BJ (cell line): ENCODE results near the gene ANKRD42. TPM values are rescaled to one million over a fixed set of nuclear protein-coding genes. Genes with fewer than 3 reads are reported as not detected.
A peak's percentile ranks its signal among the peaks of the same experiment; 100 is the strongest.

Experiments used
- CTCF ChIA-PET: fragments of 350-600 bp; formaldehyde crosslinking; extraction: SDS; loops from one replicate; lab custom pipeline; 2021; ENCODE audit warnings: antibody characterized with exemption, inconsistent platforms; lab: Yijun Ruan, JAX
- POLR2A ChIA-PET: fragments of 300-600 bp; sonication (Branson Sonifier 250); formaldehyde crosslinking; extraction: SDS; loops from one replicate; lab custom pipeline; 2021; ENCODE audit warnings: antibody characterized with exemption; lab: Charles Lee
- DNase-seq: peaks from one replicate; pipeline ENCODE4 v3.0.0-alpha.2; 2011; ENCODE audit warnings: low read depth
- H3K27me3 ChIP-seq: 2 replicates; pipeline ENCODE4 v1.6.0; 2011; ENCODE audit warnings: low read length; ENCODE audit not compliant: control insufficient read depth, insufficient read depth
- H3K36me3 ChIP-seq: 2 replicates; pipeline ENCODE4 v1.5.1; 2011; ENCODE audit warnings: low read length; ENCODE audit not compliant: control insufficient read depth, insufficient read depth
- H3K4me3 ChIP-seq: 2 replicates; pipeline ENCODE4 v1.5.1; 2011; ENCODE audit warnings: low read depth, mild to moderate bottlenecking, control low read depth, low read length
- polyA plus RNA-seq: library from polyadenylated mRNA; depleted of rRNA; stranded (reverse); fragments of >200 nt; gene quantifications from 2 replicates; pipeline ENCODE4 v1.2.3, GENCODE V29; 2011
- TF ChIP-seq, protein P1 (sequence below): IDR thresholded peaks from 2 replicates; pipeline ENCODE4 v1.5.1; 2011; ENCODE audit warnings: low read depth, mild to moderate bottlenecking, control low read depth, inconsistent platforms, low read length, moderate library complexity; ENCODE audit not compliant: insufficient read depth

The ANKRD42 gene
- polyA plus RNA-seq, 1 experiment = 5.1 TPM

- Histone ChIP-seq H3K36me3 (peaks cover 1% of the 10 kb centered on the region; the same call in 1 of the 2 replicates), H3K27me3 (no peaks in the 10 kb centered on the region), H3K4me3 (no peak overlapping the region)
- ChIA-PET POLR2A (no interaction called here), CTCF (no interaction called here)
- DNase-seq = peak; percentile 41
- TF ChIP-seq, protein P1, sequence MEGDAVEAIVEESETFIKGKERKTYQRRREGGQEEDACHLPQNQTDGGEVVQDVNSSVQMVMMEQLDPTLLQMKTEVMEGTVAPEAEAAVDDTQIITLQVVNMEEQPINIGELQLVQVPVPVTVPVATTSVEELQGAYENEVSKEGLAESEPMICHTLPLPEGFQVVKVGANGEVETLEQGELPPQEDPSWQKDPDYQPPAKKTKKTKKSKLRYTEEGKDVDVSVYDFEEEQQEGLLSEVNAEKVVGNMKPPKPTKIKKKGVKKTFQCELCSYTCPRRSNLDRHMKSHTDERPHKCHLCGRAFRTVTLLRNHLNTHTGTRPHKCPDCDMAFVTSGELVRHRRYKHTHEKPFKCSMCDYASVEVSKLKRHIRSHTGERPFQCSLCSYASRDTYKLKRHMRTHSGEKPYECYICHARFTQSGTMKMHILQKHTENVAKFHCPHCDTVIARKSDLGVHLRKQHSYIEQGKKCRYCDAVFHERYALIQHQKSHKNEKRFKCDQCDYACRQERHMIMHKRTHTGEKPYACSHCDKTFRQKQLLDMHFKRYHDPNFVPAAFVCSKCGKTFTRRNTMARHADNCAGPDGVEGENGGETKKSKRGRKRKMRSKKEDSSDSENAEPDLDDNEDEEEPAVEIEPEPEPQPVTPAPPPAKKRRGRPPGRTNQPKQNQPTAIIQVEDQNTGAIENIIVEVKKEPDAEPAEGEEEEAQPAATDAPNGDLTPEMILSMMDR = no peak
Observed at GRCh38 chr11:83278351-83278750, 84.8 kb downstream of the ANKRD42 start.

- Histone ChIP-seq H3K36me3 (peaks cover 1% of the 10 kb centered on the region; the same call in 1 of the 2 replicates), H3K27me3 (no peaks in the 10 kb centered on the region), H3K4me3 (no peak overlapping the region)
- CTCF ChIA-PET = interaction anchor here (0.9 to 1.5 kb wide), 2 partner anchors 13 to 30 kb away, joined by 3 to 4 read pairs; no protein-coding TSS in a partner anchor
- TF ChIP-seq, protein P1 = no peak
- POLR2A ChIA-PET = no interaction called here
- no peak for DNase-seq
Observed at GRCh38 chr11:83280256-83280655, 86.7 kb downstream of the ANKRD42 start.

DNA sequence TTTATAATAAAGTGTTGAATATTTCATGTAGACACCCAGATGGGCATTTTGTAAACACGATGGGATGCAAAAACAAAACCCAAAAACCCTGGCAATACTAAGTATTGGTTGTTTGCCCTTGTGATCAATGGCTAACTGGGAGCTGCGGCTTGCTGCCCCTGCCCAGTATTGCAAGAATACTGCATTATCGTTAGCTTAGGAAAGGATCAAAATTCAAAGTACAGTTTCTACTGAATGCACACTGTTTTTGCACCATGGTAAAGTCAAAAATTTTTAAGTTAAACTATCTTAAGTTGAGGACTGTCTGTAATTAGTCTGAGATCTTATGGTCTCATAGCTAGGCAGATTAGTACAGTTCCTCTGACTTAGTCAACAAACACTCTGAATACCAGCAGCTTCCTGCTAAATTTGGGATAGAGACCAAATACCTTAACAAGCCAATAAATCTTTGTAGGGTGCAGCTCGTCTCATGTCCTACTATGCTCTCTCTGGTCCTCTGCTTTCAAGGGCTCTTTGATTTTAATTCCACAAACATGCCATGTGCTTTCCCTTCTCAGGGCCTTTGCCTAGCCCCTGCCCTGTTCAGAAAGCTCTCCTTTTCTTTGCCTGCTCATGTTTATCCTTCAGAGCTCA is 88.7 kb downstream of the ANKRD42 start:
- ChIA-PET CTCF (interaction anchor here (0.8 to 1.6 kb wide), 5 partner anchors 11 to 565 kb away, joined by 3 to 7 read pairs (median 4); no protein-coding TSS in a partner anchor), POLR2A (interaction anchor here (0.5 kb wide), 1 partner anchor 528 kb away, joined by 3 read pairs; no protein-coding TSS in a partner anchor)
- no peak for DNase-seq
- Histone ChIP-seq H3K36me3 (no peaks in the 10 kb centered on the region), H3K27me3 (no peaks in the 10 kb centered on the region), H3K4me3 (no peak overlapping the region)
- TF ChIP-seq, protein P1 = no peak

GRCh38 chr11:83284501-83285150 is 91.1 kb downstream of the ANKRD42 start:
- ChIA-PET POLR2A (interaction anchor here (0.6 kb wide), 1 partner anchor 8 kb away, joined by 3 read pairs; no protein-coding TSS in a partner anchor), CTCF (interaction anchor here (1.1 to 1.4 kb wide), 2 partner anchors 8 to 11 kb away, joined by 3 read pairs; no protein-coding TSS in a partner anchor)
- peak overlapping the region; percentile 76 for H3K4me3 ChIP-seq
- H3K27me3 ChIP-seq = no peaks in the 10 kb centered on the region
- no peaks in the 10 kb centered on the region for H3K36me3 ChIP-seq
- no peak for DNase-seq
- TF ChIP-seq, protein P1 = no peak
